HAP-1 (cell line): Measurements from ENCODE around the gene LRPPRC.
"Not testable (repeated sequence)": the region's sequence is repeated elsewhere in the genome, so short reads cannot be mapped to it uniquely, and the experiment has no call there.

ENCODE experiments used
- DNase-seq, 2 experiments: peaks; one replicate each; pipeline ENCODE4 v3.0.0-alpha.2; 2016 to 2020; ENCODE audit warnings: low spot score in 2 of 2
- H3K27me3 ChIP-seq: fragments of 250-450 bp; sonication (Bioruptor Pico); 2 replicates; pipeline ENCODE4 v1.5.1; 2020; ENCODE audit warnings: low read depth, mild to moderate bottlenecking, moderate library complexity
- H3K36me3 ChIP-seq: fragments of 250-450 bp; sonication (Bioruptor Pico); replicated peaks from 2 replicates; pipeline ENCODE4 v1.5.1; 2020; ENCODE audit warnings: mild to moderate bottlenecking
- H3K4me1 ChIP-seq: fragments of 250-450 bp; sonication (Bioruptor Pico); 2 replicates; pipeline ENCODE4 v1.5.1; 2020; ENCODE audit warnings: mild to moderate bottlenecking
- H3K4me3 ChIP-seq: fragments of 250-450 bp; sonication (Bioruptor Pico); 2 replicates; pipeline ENCODE4 v1.5.1; 2020; ENCODE audit warnings: mild to moderate bottlenecking, moderate library complexity
- H3K9me3 ChIP-seq: fragments of 250-450 bp; sonication (Bioruptor Pico); 2 replicates; pipeline ENCODE4 v1.5.1; 2020; ENCODE audit warnings: mild to moderate bottlenecking, moderate library complexity
- in situ Hi-C: fragments of 300-500 bp; cut with MboI; formaldehyde crosslinking; loops from 3 replicates; pipeline ENCODE4 v1.14.3; 2020; ENCODE audit warnings: low sequenced_read_pairs, inconsistent platforms, mixed read lengths

Gene LRPPRC

DNA sequence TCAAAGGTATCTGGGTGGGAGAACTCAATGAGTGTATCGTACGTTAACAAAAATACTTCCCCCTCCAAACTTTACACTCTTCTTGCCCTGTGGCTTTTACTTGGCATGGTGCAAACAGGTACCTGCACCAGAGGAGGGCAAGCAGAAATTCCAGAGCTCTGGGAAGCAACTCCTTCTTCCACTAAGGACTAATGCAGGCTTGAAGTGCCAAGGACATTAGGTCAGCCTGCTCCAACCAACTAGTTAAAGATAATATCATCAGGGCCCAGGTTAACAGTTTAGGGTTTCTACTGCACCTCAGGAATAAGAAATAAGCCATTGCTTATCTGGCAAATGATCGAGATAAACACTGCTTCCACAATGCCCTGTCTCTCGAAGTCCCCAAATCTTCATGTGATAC is 70.4 kb downstream of the LRPPRC start:
- no peaks in the 10 kb centered on the region for H3K27me3 ChIP-seq
- peaks cover 14% of the 10 kb centered on the region for H3K4me1 ChIP-seq
- no peak for DNase-seq
- H3K4me3 ChIP-seq: no peak overlapping the region
- peaks cover 59% of the 10 kb centered on the region for H3K36me3 ChIP-seq
- no peaks in the 10 kb centered on the region for H3K9me3 ChIP-seq
- in situ Hi-C loops: no loop called here

GRCh38 chr2:43924463-43924862 is 71.3 kb downstream of the LRPPRC start:
- Histone ChIP-seq H3K27me3 (no peaks in the 10 kb centered on the region), H3K4me1 (peaks cover 14% of the 10 kb centered on the region), H3K9me3 (no peaks in the 10 kb centered on the region), H3K4me3 (no peak overlapping the region), H3K36me3 (peaks cover 52% of the 10 kb centered on the region)
- no peak for DNase-seq
- in situ Hi-C loops: no loop called here

DNA sequence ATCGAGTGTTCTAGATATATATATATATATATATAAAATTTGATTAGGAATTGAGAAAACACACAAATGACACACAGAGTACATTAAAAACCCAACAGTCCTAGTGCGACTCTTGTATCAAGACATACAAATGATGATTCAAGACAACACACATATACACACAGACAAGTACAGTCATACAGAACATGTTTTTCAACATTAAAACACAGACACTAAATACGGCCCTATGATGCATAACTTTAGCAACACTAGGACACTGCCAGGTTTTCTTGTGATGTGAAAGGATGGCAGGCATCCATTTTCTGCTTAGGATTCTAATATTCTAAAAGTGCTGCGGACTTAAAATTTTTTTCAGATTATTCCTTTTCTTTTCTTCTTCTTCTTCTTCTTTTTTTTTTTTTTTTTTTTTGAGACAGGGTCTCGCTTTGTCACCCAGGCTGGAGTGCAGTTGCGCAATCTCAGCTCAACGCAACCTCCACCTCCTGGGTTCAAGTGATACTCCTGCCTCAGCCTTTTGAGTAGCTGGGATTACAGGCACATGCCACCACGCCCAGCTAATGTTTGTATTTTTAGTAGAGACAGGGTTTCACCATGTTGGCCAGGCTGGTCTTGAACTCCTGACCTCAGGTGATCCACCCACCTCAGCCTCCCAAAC is 84.5 kb downstream of the LRPPRC start:
- H3K4me3 ChIP-seq, H3K27me3 ChIP-seq, H3K9me3 ChIP-seq, DNase-seq, in situ Hi-C loops: not testable (repeated sequence)
- peaks cover 55% of the 10 kb centered on the region for H3K36me3 ChIP-seq
- H3K4me1 ChIP-seq: peaks cover 15% of the 10 kb centered on the region

- Histone ChIP-seq H3K36me3 (peaks cover 18% of the 10 kb centered on the region), H3K4me1 (peaks cover 33% of the 10 kb centered on the region), H3K27me3 (no peaks in the 10 kb centered on the region), H3K4me3 (no peak overlapping the region), H3K9me3 (no peaks in the 10 kb centered on the region)
- in situ Hi-C loops: no loop called here
- peak in 1 of 2 experiments; percentile 54 for DNase-seq
Measured at GRCh38 chr2:43906448-43907109, 89.2 kb downstream of the LRPPRC start.

DNA sequence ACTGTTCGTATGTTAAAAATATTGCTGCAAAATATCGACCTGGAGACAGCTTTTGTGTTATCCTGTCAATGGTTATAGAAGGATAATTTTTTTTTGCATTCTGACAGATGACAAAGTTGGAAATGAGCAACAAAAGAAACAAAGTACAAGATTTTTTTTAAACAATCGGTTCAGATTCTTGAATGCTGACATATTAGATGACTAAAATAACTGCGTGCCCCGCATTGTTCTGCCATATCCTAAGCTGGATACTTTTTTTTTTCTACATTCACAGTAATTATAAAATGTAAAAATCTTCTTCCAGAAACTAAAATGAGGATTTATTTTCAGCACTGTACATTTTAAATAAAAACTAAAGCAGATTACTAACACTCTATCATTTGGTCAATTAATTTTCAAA is 89.9 kb downstream of the LRPPRC start:
- H3K4me1 ChIP-seq: peaks cover 33% of the 10 kb centered on the region
- in situ Hi-C loops: no loop called here
- H3K4me3 ChIP-seq: no peak overlapping the region
- H3K27me3 ChIP-seq: no peaks in the 10 kb centered on the region
- H3K36me3 ChIP-seq: peaks cover 18% of the 10 kb centered on the region
- H3K9me3 ChIP-seq: no peaks in the 10 kb centered on the region
- DNase-seq: no peak

- Histone ChIP-seq H3K9me3 (no peaks in the 10 kb centered on the region), H3K4me1 (peaks cover 33% of the 10 kb centered on the region), H3K4me3 (no peak overlapping the region), H3K27me3 (no peaks in the 10 kb centered on the region), H3K36me3 (peaks cover 14% of the 10 kb centered on the region)
- peak; percentile 79 to 100 for DNase-seq
- in situ Hi-C loops: no loop called here
Measured at GRCh38 chr2:43905371-43905803, 90.4 kb downstream of the LRPPRC start.

DNA sequence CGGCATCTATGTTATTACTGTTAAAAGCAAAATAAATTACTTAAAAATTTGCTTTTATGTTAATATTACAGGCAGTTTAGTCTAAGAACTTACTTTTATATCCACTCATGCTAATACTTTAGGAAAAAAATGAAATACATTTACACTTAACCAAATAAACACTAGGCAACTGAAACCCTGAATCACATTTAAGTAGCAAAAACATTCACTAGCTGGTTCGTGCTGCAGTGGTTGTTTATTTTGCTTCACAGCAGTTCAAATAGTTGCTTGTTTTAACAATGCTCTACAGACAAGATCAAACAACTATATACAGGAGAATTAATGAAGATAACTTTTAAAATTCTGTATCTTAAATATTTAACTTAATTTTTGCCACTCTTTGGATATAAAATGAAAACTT is 96.2 kb downstream of the LRPPRC start:
- Histone ChIP-seq H3K36me3 (peaks cover 48% of the 10 kb centered on the region), H3K9me3 (no peaks in the 10 kb centered on the region), H3K4me3 (no peak overlapping the region), H3K27me3 (no peaks in the 10 kb centered on the region), H3K4me1 (peaks cover 33% of the 10 kb centered on the region)
- no peak for DNase-seq
- in situ Hi-C loops: no loop called here

DNA sequence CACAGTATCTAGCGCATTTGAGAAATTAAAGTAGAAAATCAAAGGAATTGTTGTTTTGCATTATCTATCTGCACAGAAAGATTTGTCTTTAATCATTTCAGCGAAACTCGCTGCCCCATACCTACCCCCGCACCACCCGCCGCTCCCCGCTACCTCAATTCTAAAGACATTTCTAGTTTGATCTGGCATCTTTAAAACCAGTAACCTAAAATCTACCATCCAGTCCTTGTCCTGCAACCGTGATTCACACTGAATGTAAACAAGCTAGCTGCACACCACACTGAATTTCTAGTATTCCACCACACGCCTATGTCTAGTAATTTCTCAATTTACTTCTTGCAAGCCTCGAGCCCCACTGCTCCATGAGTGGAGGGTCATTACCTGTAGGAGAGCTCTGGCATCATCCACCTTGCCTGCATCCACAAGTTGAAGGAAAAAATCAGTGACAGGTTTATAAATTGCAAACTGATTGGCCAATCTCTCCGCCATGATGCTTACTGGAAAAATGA is 96.9 kb downstream of the LRPPRC start:
- no peak for DNase-seq
- peaks cover 55% of the 10 kb centered on the region for H3K36me3 ChIP-seq
- peaks cover 28% of the 10 kb centered on the region for H3K4me1 ChIP-seq
- in situ Hi-C loops: no loop called here
- H3K9me3 ChIP-seq: no peaks in the 10 kb centered on the region
- H3K4me3 ChIP-seq: no peak overlapping the region
- no peaks in the 10 kb centered on the region for H3K27me3 ChIP-seq

DNA sequence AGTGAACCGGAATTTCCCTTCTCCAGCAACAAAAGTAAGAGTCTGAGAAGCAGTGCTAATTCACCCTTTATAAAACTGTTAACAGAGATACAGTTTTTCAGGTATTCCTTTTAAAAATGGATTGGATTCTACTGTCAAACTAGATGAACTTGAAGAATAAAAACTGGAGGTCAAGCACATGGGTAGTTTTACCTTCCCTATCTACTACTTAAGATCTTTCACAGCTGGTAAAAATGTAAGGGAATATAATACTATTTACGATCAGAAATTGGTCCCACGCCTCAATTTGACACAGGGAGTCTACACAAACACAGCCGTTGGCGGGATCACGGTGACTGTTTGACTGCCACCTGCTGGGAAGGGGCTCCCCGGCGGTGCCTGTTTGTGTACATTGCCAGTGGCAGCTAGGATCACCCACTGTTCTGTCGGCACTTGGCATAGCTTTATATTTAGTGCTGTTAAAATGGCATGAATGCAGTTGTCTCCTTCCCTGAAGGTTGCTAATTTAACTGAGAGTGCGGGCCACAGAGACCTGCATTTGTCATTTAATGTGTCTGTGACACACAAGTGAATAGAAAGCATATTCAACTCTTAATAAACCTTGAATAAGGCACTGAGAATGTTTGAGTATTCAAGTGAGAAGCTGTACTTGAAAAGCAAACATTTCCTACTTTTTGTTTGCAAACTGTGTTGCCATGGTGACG is 97.5 kb downstream of the LRPPRC start:
- H3K9me3 ChIP-seq: no peaks in the 10 kb centered on the region
- in situ Hi-C loops: no loop called here
- H3K4me3 ChIP-seq: no peak overlapping the region
- peaks cover 61% of the 10 kb centered on the region for H3K36me3 ChIP-seq
- H3K27me3 ChIP-seq: no peaks in the 10 kb centered on the region
- DNase-seq: peak; percentile 51 to 76
- peaks cover 28% of the 10 kb centered on the region for H3K4me1 ChIP-seq

GRCh38 chr2:43897492-43897891 is 98.3 kb downstream of the LRPPRC start:
- Histone ChIP-seq H3K4me3 (no peak overlapping the region), H3K36me3 (peaks cover 69% of the 10 kb centered on the region), H3K9me3 (no peaks in the 10 kb centered on the region), H3K4me1 (peaks cover 28% of the 10 kb centered on the region), H3K27me3 (no peaks in the 10 kb centered on the region)
- in situ Hi-C loops: no loop called here
- DNase-seq: no peak

- in situ Hi-C loops: no loop called here
- peaks cover 72% of the 10 kb centered on the region for H3K36me3 ChIP-seq
Measured at GRCh38 chr2:43896906-43897305, 98.9 kb downstream of the LRPPRC start.

GRCh38 chr2:43894743-43895142 is 101.0 kb downstream of the LRPPRC start:
- in situ Hi-C loops: no loop called here
- no peak for DNase-seq
- Histone ChIP-seq H3K4me3 (no peak overlapping the region), H3K27me3 (no peaks in the 10 kb centered on the region), H3K9me3 (no peaks in the 10 kb centered on the region), H3K4me1 (peaks cover 42% of the 10 kb centered on the region), H3K36me3 (peaks cover 85% of the 10 kb centered on the region)

More at GRCh38 chr2:43896906-43897305, 98.9 kb downstream of the LRPPRC start:
- H3K27me3 ChIP-seq: no peaks in the 10 kb centered on the region
- DNase-seq: peak in 1 of 2 experiments; percentile 69
- peaks cover 28% of the 10 kb centered on the region for H3K4me1 ChIP-seq
- H3K9me3 ChIP-seq: no peaks in the 10 kb centered on the region
- no peak overlapping the region for H3K4me3 ChIP-seq

DNA sequence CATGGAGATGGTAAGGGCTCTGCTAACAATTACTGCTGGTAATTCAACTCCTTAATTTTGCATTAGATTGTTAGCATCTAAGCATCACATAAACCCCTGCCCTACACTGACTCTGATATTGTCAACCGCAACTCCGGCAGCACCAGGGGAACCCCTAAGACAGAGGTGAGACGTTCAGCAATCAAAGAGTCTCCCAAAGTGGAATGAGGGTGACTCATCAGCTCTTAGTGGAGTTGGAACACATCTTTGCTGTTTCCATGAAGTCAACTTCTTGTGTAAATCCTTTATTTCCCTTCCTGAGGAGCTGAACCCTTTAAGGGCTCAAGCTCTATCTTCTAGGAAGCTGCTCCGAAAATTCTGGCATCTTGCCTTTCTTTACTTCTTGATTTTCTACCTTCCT is 104.9 kb downstream of the LRPPRC start:
- in situ Hi-C loops: no loop called here
- H3K4me1 ChIP-seq: peaks cover 17% of the 10 kb centered on the region
- no peaks in the 10 kb centered on the region for H3K9me3 ChIP-seq
- H3K36me3 ChIP-seq: peaks cover 82% of the 10 kb centered on the region
- no peak for DNase-seq
- H3K27me3 ChIP-seq: no peaks in the 10 kb centered on the region
- H3K4me3 ChIP-seq: no peak overlapping the region

- Histone ChIP-seq H3K9me3 (no peaks in the 10 kb centered on the region), H3K36me3 (peaks cover 70% of the 10 kb centered on the region), H3K4me3 (no peak overlapping the region), H3K27me3 (no peaks in the 10 kb centered on the region), H3K4me1 (peaks cover 31% of the 10 kb centered on the region)
- in situ Hi-C loops: no loop called here
- peak; percentile 83 to 90 for DNase-seq
Measured at GRCh38 chr2:43889416-43889815, 106.4 kb downstream of the LRPPRC start.
